Measurements from ENCODE around the gene HPDL.

The HPDL gene

DNA sequence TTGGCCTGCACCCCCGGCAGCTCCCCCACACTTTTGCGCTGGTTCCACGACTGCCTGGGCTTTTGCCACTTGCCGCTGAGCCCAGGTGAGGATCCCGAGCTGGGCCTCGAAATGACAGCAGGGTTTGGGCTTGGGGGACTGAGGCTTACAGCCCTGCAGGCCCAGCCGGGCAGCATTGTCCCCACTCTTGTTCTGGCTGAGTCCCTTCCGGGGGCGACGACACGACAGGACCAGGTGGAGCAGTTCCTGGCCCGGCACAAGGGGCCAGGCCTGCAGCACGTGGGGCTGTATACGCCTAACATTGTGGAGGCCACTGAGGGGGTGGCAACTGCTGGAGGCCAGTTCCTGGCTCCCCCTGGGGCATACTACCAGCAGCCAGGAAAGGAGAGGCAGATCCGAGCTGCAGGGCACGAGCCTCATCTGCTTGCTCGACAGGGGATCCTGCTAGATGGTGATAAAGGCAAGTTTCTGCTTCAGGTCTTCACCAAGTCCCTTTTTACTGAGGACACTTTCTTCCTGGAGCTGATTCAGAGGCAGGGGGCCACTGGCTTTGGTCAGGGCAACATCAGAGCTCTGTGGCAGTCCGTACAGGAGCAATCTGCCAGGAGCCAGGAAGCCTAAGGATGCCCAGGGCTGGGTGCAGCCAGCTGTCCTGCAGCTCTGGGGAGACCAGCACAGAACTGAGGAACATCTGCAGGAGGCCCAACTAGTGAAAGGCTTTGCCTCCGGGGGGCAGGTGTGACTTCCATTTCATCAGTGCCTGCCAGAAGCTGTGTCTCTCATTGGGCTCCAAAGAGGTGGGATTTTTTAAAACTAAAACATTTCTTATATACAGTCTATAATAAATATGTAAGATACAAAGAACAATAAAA, 1.2 kb downstream of the HPDL start:
- Histone ChIP-seq H3K27me3 (replicated peaks; ENCODE audit: control insufficient read depth, insufficient read depth, low read length) (no peaks in the 10 kb centered on the region), H3K9me3 (ENCODE audit: control insufficient read depth, low read length) (no peaks in the 10 kb centered on the region), H3K36me3 (ENCODE audit: control insufficient read depth, insufficient read depth, low read length, severe bottlenecking) (peaks cover 19% of the 10 kb centered on the region), H3K4me1 (ENCODE audit: control insufficient read depth, insufficient read depth, low read length) (peaks cover 18% of the 10 kb centered on the region), H3K9ac (ENCODE audit: low read length) (no peak overlapping the region), H3K4me3 (ENCODE audit: low read length) (peak overlapping the region; percentile 84)
- DNase-seq (ENCODE audit: low read depth) = no peak

DNA sequence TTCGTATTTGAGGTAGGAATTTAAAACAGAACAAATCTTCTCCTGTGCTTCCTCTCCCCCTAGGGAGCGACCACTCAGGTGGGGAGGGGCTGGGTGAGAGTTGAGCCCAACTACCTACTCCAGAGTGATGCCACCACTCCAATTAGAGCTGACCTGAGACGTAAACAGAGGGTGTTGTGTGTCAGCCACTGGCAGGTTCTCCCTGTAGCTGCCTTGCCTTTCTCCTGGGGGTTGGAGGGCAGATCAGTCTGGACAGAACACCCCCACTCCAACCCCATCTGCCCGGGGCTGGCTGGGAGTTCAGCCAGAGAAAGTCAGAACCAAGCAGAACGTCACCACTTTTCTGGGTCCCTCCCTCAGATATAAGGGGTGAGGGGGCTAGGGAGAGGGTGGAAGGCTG, 2.0 kb downstream of the HPDL start:
- no peak for DNase-seq (ENCODE audit: low read depth)
- Histone ChIP-seq H3K4me3 (ENCODE audit: low read length) (no peak overlapping the region), H3K36me3 (ENCODE audit: control insufficient read depth, insufficient read depth, low read length, severe bottlenecking) (peaks cover 26% of the 10 kb centered on the region), H3K4me1 (ENCODE audit: control insufficient read depth, insufficient read depth, low read length) (peaks cover 18% of the 10 kb centered on the region), H3K9me3 (ENCODE audit: control insufficient read depth, low read length) (no peaks in the 10 kb centered on the region), H3K27me3 (replicated peaks; ENCODE audit: control insufficient read depth, insufficient read depth, low read length) (no peaks in the 10 kb centered on the region), H3K9ac (ENCODE audit: low read length) (no peak overlapping the region)

DNA sequence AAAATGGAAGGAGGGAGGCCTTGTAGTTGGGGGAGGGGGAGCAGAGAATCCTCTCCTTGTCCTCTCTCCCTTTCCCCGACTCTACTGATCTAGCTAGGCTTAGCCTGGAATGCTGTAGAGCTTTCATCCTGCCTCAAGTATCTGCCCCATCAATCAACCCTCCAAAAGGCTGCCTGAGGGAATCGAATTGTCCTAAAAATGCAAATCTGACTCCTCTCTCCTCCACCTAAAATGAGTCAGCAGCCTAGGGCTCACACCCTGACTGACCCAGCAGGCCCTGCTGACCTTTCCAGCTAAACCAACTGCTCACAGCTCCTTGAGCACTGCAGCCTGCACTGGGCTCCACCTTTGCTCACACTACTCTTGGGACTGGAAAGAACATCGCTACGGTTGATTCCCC, 2.8 kb downstream of the HPDL start:
- DNase-seq (ENCODE audit: low read depth) = no peak
- H3K36me3 ChIP-seq (ENCODE audit: control insufficient read depth, insufficient read depth, low read length, severe bottlenecking) = peaks cover 29% of the 10 kb centered on the region
- no peaks in the 10 kb centered on the region for H3K27me3 ChIP-seq (replicated peaks; ENCODE audit: control insufficient read depth, insufficient read depth, low read length)
- H3K9ac ChIP-seq (ENCODE audit: low read length) = no peak overlapping the region
- H3K4me3 ChIP-seq (ENCODE audit: low read length) = no peak overlapping the region
- H3K4me1 ChIP-seq (ENCODE audit: control insufficient read depth, insufficient read depth, low read length) = peaks cover 18% of the 10 kb centered on the region
- no peaks in the 10 kb centered on the region for H3K9me3 ChIP-seq (ENCODE audit: control insufficient read depth, low read length)

DNA sequence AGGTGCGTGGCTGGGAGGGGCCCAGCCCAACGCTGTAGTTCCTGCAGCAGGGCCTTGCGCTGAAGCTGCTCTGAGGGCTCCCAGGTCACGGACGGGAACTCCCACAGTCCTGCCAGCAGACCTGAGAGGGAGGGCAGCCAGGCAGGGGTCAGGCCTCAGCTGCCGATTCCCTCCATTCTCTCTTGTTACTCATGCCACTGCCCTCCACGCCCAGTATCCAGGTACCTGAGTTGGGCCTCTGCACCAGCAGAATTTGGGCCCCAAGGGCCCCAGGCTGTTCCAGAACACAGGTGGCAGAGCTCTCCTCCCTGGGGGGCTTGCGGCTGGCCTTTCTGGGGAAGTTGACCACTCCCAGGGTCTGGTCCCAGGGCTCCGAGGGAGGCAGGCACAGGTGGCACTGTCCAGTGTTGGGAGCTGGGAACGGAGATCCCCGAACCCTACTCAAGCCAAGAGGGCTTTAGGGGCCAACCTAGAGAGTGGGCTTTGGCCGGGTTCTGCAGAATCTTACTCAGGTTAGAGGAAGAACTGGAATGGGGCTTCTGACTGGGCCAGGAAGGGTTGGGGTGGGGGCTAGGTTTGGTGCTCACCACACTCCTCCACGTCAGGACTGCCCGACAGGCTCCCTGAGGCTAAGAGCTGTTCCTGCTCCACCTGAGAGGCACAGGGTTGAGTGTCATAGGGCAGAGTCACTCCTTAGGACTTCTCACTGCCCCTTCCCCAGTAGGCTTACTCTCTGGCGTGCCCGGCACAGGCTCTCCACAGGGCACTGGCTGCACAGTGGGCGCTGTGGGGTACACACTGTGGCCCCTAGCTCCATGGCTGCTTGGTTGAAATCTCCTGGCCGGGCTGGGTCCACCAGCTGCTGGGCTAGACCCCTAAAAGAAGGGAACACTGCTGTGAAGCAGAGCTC, 5.0 kb downstream of the HPDL start:
- DNase-seq (ENCODE audit: low read depth) = no peak
- H3K27me3 ChIP-seq (replicated peaks; ENCODE audit: control insufficient read depth, insufficient read depth, low read length) = no peaks in the 10 kb centered on the region
- H3K4me3 ChIP-seq (ENCODE audit: low read length) = no peak overlapping the region
- no peaks in the 10 kb centered on the region for H3K9me3 ChIP-seq (ENCODE audit: control insufficient read depth, low read length)
- no peak overlapping the region for H3K9ac ChIP-seq (ENCODE audit: low read length)
- H3K36me3 ChIP-seq (ENCODE audit: control insufficient read depth, insufficient read depth, low read length, severe bottlenecking) = peaks cover 29% of the 10 kb centered on the region
- peaks cover 9% of the 10 kb centered on the region for H3K4me1 ChIP-seq (ENCODE audit: control insufficient read depth, insufficient read depth, low read length)

DNA sequence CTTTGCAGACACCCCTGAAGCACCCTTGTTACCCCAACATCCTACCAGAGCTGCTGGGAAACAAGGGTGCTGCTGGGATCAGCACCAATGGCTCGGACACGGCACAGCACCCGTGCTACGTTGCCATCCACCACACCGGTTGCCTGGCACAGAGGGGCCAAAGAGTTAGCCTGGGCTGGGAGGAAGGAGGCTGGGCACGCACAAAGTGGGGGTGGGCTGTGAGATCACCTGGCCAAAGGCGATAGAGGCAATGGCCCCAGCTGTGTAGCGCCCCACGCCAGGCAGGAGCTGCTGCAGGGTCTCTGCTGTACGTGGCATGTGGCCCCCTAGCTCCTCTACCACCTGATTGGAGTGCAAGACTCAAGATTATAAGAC, 5.6 kb downstream of the HPDL start:
- Histone ChIP-seq H3K36me3 (ENCODE audit: control insufficient read depth, insufficient read depth, low read length, severe bottlenecking) (peaks cover 29% of the 10 kb centered on the region), H3K9ac (ENCODE audit: low read length) (no peak overlapping the region), H3K9me3 (ENCODE audit: control insufficient read depth, low read length) (no peaks in the 10 kb centered on the region), H3K4me1 (ENCODE audit: control insufficient read depth, insufficient read depth, low read length) (peaks cover 4% of the 10 kb centered on the region), H3K27me3 (replicated peaks; ENCODE audit: control insufficient read depth, insufficient read depth, low read length) (no peaks in the 10 kb centered on the region), H3K4me3 (ENCODE audit: low read length) (no peak overlapping the region)
- DNase-seq (ENCODE audit: low read depth) = no peak

DNA sequence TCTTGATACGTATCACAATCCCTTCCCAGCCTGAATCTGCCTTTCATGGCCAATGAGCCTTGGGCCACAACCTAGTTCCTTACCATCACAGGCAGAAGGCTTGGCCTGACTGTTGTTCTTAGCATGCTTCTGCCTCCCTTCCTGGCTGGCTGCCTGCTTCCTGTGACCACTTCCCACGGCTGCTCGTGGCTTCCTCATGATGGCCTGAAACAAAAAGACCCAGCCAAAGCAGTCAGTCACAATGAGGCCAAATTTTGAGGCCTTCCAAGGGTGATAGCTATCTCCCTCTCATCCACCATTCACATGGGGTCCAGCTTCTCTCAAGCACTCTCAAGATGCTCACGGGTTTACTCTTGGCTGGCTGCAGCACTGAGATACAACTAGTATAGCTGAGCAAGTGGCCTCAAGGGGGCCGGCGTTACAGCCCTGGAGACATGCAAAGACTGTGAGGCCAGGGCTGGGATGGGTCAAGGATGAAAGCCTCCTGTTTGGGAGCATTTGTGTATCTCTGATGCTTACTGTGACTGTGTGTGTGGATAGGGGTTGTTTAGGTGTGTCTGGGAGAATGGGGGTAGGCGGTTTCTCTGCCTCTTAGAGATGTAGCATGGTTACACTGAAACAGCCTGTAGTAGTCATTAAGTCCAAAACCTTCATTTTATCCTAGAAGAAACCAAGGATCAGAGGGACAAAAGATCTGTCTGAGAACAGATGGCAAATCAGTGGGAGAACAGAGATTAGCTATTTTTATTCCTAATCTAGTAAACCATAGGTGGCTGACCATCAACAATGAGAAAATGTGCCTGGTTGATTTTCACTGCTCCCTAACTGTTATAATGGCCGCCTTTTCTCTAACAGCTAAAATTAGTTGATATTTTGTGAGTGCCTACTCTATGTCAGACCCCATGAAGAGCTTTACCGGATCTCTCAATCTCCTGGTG, 7.9 kb downstream of the HPDL start:
- H3K27me3 ChIP-seq (replicated peaks; ENCODE audit: control insufficient read depth, insufficient read depth, low read length) = no peaks in the 10 kb centered on the region
- no peak overlapping the region for H3K4me3 ChIP-seq (ENCODE audit: low read length)
- H3K9me3 ChIP-seq (ENCODE audit: control insufficient read depth, low read length) = no peaks in the 10 kb centered on the region
- H3K4me1 ChIP-seq (ENCODE audit: control insufficient read depth, insufficient read depth, low read length) = peaks cover 9% of the 10 kb centered on the region
- no peak overlapping the region for H3K9ac ChIP-seq (ENCODE audit: low read length)
- no peak for DNase-seq (ENCODE audit: low read depth)
- H3K36me3 ChIP-seq (ENCODE audit: control insufficient read depth, insufficient read depth, low read length, severe bottlenecking) = peaks cover 29% of the 10 kb centered on the region

DNA sequence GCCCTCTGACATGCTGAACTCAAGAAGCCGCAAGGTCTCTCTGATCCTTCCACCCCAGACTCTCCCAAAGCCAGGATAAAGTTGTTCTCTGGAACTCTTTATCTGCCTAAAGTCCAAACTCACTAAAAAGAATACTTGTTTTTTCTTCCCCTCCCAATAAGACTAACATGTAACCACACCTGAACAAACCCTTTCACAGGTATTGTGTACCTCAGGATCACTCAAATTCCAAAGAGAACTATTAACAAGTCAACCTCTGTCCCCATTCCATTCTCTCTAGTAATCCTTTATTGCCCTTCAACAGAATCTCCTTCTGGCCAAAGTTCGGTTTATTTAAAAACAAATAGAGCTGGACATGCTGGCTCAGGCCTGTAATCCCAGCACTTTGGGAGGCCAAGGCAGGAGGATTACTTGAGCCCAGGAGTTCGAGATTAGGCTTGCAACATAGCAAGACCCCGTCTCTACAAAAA, 9.2 kb downstream of the HPDL start:
- Histone ChIP-seq H3K9me3 (ENCODE audit: control insufficient read depth, low read length) (no peaks in the 10 kb centered on the region), H3K9ac (ENCODE audit: low read length) (no peak overlapping the region), H3K36me3 (ENCODE audit: control insufficient read depth, insufficient read depth, low read length, severe bottlenecking) (peaks cover 29% of the 10 kb centered on the region), H3K27me3 (replicated peaks; ENCODE audit: control insufficient read depth, insufficient read depth, low read length) (no peaks in the 10 kb centered on the region), H3K4me1 (ENCODE audit: control insufficient read depth, insufficient read depth, low read length) (peaks cover 12% of the 10 kb centered on the region), H3K4me3 (ENCODE audit: low read length) (no peak overlapping the region)
- no peak for DNase-seq (ENCODE audit: low read depth)

DNA sequence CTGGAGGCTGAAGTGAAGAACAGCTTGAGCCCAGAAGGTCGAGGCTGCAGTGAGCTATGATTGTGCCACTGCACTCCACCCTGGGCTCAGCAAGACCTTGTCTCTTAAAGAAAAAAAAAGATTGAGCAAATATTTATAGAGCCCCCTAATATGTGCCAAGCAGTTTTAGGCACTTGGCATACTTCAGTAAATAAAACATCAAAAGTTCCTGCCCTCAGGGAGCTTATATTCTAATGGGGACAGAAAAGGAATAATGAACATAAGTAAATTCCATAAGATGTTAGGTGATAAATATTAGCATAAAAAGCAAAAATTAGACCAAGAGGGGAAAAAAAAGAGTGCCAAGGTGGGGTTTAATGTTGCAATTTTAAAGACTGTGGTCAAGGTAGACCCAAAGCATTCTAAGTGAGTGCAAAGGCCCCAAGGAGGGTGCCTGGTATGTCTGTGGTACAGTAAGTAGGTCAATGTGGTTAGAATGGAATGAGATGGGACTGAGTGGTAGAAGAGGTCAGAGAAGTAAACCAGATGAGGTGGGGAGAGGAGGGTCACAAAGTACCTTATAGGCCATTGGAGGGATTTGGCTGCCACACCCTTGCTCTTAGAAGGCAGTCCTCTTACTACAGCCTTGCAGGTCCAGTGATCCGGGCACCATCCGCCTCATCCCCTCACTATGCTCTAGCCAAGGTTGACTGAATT, 11.1 kb downstream of the HPDL start:
- no peak for DNase-seq (ENCODE audit: low read depth)
- H3K4me1 ChIP-seq (ENCODE audit: control insufficient read depth, insufficient read depth, low read length) = peaks cover 17% of the 10 kb centered on the region
- H3K9ac ChIP-seq (ENCODE audit: low read length) = no peak overlapping the region
- peaks cover 22% of the 10 kb centered on the region for H3K36me3 ChIP-seq (ENCODE audit: control insufficient read depth, insufficient read depth, low read length, severe bottlenecking)
- no peaks in the 10 kb centered on the region for H3K27me3 ChIP-seq (replicated peaks; ENCODE audit: control insufficient read depth, insufficient read depth, low read length)
- no peaks in the 10 kb centered on the region for H3K9me3 ChIP-seq (ENCODE audit: control insufficient read depth, low read length)
- no peak overlapping the region for H3K4me3 ChIP-seq (ENCODE audit: low read length)

DNA sequence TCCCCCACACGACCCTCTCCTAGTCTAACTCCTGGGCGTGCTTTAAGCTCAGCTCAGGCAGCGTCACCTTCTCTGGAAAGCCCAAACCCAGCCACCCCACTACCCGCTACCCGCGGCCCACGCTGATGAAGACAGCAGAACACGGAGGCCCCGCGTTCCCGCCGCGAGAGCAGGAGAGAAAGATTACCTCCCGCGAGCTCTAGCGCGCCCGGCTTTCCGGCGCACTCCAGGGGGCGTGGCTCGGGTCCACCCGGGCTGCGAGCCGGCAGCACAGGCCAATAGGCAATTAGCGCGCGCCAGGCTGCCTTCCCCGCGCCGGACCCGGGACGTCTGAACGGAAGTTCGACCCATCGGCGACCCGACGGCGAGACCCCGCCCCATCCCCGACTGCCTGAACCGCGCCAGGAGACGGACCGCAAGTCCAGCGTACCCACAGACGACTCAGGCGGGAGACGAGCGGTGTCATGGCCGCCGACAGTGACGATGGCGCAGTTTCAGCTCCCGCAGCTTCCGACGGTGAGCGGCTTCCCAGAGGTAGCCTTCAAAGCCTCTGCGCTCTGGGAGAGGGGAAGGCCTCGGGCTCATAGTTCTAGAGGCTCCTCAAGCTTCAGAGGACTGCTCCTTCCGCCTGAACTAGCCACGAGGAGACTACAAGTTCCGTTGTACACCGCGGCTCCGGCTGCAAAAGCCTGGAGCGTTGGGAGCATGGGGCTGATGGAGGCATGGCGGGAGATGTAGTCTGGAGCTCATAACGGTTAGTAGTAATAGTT, 13.3 kb downstream of the HPDL start, which contains the start of the genes MUTYH and TOE1:
MUTYH (minus strand) TSS at position 652 of the 770 bp plus-strand sequence. CDS start 5,935 bp downstream, outside the sequence.
TOE1 (plus strand) TSS at position 382 of the 770 bp plus-strand sequence; CDS start at position 465, 83 bp downstream.
- H3K36me3 ChIP-seq (ENCODE audit: control insufficient read depth, insufficient read depth, low read length, severe bottlenecking) = peaks cover 34% of the 10 kb centered on the region
- H3K9me3 ChIP-seq (ENCODE audit: control insufficient read depth, low read length) = no peaks in the 10 kb centered on the region
- peak within 1 kb of the TSS; percentile 99 for H3K9ac ChIP-seq (ENCODE audit: low read length)
- DNase-seq (ENCODE audit: low read depth) = peak; percentile 96
- H3K27me3 ChIP-seq (replicated peaks; ENCODE audit: control insufficient read depth, insufficient read depth, low read length) = no peaks in the 10 kb centered on the region
- H3K4me3 ChIP-seq (ENCODE audit: low read length) = peak within 1 kb of the TSS; percentile 98
- peaks cover 17% of the 10 kb centered on the region for H3K4me1 ChIP-seq (ENCODE audit: control insufficient read depth, insufficient read depth, low read length)

Data from adipocyte (in vitro differentiated cells).